HG03342 (cell line): ENCODE data around the gene POLG2.
A peak's percentile ranks its signal among the peaks of the same experiment; 100 is the strongest.
"Not testable (repeated sequence)": the region's sequence is repeated elsewhere in the genome, so short reads cannot be mapped to it uniquely, and the experiment has no call there.

Source experiments
- ATAC-seq: cut with Tn5 transposase; IDR thresholded peaks from one replicate; pipeline ENCODE4 v1.9.1; 2021; ENCODE audit warnings: mild to moderate bottlenecking, moderate library complexity; ENCODE audit not compliant: unreplicated experiment

POLG2 gene

DNA sequence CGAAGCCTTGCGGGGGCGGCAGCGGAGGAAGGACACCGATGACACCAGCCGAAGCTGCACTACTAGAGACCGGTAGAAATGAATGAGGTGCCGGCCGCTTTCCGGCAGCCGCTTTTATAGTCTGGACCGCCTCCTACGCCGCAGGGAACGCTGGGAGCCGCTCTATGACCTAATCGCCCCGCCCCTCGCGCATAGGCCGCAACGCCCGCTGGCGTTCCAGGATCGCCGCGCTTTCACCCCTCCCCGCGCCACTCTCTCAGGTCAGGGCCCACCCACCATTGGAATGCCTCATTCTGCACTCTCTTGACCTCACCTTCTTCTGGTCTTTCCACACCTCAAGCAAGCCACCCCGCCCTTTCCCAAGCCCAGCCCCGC is 9.3 kb upstream of the POLG2 start, which contains the start of gene DDX5:
DDX5 (minus strand) TSS at position 89 of the 375 bp plus-strand sequence. CDS start 170 bp downstream, outside the sequence.
- peak; percentile 52 for ATAC-seq

DNA sequence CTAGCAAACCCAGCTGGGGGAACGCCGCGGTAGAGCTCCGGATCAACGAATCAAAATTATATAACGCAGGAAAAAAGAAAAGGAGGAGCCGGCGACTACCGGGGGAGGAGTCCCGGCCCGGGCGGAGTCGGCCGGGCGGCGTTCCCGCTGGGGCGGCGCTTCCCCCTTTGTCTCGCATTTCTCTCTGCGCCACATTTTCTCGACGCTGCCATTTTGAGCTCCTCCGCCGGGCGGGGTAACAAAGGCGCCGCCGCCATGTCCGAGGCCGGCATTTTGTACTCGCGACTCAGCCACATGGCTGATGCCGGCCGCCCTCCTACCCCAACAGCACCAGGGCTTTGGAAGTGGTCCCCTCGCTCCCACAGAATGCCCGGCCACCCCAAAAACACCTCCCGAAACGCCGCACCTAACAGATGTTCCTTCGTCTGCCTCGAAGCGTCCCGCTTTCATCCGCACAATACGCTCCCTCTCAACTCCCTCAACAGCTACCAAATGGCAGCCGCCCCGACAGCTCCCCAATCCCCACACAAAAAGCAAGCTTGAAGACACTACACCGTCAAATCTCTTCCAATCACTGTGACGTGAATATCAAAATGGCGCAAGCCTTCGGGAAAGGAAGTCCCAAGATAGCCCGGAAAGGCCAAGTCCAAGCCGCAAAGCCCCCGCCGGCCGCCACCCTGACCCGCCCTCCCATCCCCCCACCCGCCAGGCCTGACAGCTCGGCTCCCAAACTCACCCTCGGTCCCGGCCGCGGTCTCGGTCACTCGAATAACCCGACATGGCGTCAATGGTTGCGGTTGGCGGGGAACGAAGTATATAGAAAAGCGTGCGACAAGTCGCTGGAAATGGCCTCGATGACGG is 8.7 kb upstream of the POLG2 start:
- ATAC-seq: no peak

DNA sequence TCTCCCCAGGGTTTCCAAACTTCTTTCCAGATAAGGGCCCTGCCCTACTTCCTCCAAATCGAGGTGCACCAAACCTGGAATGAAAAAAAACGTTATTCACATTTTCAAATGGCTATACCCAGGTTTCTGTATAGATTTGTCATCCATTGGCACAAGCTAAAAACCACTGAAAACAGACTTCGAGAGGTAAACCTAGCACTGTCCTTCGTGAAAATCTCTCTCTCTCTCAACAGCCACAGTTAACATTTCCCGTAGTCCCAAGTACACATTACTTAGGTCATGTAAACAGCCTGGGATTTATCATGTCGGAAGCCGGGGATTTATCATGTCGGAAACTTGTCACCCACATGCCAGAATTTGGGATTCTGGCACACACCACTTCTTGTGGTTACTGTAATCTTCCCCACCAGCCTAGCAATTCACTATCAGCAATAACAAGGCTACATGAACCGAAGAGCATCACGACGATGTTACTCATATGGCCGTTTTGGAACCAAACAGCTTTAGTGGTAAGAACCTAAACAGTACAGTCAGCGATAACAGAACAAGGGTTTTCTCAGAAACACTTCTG is 8.0 kb upstream of the POLG2 start:
- ATAC-seq: no peak

DNA sequence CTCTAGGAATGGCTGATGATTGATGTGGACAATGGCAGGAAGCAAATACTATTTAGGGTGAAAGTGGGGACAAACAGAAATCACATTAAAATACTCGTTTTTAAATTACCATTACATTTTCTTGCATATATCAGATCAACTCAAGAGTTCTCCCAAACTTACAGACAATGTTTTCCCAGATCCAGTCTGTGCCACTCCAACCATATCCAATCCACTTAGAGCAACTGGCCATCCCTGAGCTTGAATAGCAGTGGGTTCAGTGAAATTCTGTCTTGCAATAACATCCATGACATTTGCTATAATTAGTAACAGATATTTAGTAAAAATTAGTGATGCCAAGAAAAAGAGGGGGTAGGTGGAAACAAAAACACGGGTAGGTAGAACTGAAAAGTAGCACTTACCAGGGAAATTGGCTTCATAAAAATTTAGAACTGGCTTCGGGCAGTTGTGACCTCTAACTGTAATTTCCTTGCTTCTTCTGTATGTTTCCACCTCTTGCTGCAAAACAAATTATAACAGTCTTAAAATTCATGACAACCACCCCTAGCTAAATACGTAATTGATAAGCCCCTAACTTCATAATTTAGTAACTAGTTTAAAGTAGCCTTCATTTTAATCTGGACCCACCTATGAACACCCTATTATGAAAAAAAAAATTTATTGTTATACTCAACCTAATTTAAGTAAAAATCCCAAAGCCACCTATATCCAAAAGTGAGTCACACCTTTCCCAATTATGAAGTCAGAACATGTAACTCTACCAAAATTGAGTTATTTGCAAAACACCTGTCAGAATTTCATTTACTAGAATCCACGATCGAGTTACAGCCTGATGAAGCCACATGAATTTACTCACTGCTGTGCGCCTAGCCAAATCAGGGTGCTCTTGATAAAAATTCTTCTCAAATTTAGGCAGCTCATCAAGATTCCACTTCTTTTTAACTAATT is 7.2 kb upstream of the POLG2 start:
- ATAC-seq: no peak

DNA sequence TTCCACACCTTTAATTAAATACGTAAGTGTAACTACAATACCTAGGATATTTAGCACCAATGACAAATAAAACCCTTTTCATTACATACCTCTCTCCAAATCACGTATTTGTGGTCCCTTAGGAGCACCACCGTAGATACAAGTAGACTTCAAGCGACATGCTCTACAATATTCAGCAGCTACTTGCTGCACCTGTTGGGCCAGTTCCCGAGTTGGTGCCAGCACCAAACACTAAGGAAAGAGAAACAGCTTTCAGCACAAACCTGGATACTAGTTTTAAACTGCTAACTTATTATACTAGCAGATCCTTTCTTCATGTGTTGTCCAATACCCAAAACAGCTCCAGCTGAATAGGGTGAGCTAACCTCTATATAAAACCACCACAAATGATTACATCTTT is 6.5 kb upstream of the POLG2 start:
- no peak for ATAC-seq

DNA sequence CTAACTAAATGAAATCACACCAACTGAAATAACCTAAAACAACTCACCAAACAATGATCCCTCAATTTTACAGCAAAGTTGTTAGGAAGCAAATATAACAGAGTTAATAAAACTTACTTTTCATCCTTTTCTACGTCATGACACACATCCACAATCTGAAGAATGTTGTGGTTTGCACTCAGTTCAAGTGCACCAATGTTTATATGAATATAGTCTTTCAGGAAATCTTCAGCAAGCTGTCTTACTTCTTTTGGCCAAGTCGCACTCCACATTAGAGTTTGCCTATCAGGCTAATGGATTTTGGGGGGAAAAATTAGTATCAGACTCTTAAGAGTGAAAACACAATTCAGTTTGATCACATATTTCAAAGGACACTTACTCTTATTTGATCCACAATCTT is 6.0 kb upstream of the POLG2 start:
- ATAC-seq: no peak

DNA sequence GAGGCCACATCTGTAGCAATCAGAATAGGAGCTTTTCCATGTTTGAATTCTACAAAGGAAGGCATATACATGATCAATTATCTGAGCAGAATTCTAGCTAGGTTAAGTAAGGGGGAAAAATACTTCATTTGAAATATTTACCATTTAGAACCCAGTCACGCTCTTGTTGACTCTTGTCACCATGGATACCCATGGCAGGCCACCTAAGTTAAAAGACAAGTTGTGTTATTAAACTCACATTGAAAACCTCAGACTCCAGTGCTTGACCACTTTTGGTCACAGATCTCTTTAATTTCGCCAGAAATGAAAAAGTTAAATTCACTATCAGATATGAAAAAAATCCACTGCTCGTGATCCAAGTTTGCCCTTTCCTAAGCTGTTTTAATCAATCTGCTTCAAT is 5.2 kb upstream of the POLG2 start:
- no peak for ATAC-seq

DNA sequence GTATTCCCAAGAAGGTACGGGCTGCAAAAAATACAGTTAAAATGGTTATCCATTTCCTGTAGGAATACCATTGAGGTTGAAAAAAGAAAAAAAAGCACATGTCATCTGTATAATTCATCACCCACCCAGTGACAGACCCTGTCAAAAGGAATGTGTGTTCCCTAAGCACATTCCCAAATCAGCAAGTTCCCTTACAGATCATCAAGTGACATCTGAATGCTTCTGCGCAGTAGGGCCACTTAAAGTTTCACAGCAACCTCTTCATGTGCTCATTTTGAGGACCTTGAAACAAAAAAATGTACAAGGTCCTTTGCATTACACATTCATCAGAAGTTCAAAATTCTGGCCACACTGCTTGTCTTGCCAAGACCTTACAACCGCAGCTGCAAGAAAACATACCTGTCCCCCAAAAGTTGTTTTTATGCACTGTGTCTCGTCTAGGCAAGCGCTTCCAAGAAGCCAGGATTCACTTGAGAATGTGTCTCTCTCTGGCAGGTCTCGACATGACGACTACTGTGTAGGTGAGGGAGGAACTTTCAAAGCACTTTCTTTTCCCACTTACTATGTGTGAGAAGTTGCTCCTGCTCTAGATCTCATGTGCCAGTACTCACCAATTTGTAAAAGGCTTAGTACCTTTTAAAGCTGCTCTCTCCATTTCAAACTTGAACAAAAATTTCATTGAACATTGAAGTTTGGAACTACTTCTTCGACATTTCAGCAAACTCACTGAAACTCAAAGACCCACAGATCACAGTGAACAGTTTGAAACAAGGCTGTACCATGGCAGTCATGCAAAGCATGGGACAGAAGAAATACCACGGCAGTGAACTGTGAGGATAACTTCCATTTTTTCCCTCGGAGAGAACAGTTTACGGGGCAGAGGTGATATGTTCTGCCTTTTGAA is 4.3 kb upstream of the POLG2 start:
- no peak for ATAC-seq

DNA sequence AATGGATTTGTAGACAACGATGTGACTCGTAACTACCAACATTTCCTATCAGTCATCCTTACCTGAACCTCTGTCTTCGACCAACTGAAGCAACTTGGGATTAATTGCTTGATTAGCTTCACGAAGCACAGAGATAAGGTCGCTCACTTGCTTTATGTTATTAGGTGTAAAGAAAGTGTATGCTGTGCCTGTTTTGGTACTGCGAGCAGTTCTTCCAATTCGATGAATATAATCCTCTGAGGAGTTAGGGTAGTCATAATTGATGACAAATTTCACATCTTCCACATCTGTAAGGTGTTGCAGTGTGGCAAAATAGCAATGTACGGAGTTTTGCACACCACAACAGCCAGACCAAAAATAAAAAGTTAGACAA is 3.6 kb upstream of the POLG2 start:
- no peak for ATAC-seq

DNA sequence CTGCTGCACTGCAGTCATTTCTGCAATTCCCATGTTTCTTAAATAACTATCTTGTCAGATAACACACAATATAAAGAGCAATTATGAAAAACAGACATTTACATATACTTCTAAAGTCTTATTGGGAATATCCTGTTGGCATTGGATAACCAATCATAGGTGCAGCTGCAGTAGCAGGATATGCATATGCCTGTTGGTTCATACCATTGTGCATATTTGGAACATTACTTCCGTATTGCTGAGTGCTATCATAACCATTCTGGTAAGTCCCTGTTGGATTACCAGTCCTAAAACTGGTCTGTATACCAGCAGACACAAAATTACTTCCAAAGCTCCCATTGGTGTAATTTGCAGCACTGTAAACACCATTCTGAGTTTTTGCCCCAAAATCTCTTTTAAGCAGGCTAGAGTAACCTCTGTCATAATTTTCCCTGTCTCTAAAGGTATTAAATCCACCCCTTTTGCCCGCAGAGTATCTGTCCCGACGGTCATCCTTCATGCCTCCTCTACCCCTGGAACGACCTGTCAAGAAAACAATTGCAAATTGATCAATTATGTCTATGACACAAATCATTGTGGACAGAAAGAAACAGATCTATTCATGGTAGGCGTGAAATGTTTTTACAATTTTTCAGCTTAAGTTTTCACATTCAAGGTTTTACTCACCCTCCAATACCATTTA is 3.1 kb upstream of the POLG2 start:
- ATAC-seq: no peak

DNA sequence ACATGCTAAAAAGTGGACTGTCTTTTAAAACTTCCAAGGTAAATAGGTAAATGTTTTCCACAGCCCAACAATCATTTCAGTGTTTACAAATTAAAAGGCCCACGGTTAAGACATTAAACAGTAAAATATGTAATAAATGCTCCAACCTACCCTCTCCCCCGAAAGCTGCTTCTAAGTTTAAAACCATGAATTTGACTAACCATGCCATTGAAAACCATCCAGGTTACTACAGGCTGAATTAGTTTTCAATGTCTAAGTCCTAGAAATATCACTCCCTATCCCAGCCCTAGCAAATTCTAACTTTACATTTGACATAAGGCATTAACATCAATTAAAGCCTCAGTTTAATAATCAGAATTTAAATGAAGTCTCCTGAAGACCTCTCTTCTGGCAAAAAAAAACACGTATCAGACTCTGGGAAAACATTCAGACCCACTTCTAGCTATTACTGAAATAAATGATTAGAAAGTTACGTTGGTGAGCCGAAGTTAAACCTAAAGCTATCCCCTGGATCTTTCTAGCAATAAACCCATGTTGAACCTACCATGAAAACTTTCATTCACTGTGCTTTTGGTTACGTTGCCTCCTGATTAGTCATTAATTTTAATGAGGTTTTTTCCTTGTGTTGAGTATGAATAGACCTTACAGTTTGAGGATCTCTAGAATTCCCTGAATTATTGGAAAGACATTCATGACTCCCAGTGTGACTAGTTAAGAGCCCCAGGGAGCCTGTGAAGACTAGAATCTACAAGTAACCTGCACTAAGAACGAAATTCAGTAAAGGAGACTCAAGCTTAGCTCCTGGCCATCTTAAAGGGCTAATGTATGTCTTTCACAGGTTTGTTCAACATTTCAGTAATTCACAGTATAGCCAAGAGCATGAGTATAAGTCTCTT is 1.7 kb upstream of the POLG2 start:
- no peak for ATAC-seq

DNA sequence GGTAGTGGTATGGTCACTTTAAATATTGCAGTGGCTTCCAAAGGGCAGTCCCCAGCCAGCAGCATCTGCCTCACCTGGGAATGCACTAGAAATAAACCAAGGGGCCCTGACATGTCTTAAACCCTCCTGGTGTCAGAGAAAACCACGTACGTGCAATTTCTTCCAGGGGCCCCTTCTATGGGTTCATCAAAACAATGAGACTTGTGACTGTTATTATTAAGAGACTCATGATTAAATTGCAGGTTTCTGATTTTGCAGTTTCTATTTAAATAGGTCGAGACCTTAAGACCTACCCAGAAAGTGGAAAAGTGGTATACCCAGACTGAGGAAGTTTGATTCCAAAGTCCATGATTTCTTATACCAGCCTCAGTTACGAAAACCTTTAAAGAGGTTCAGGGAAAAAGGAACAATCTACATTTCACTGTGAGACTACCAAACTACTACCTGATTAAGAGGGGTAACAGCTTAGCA is 746 bp upstream of the POLG2 start:
- ATAC-seq: peak; percentile 4

DNA sequence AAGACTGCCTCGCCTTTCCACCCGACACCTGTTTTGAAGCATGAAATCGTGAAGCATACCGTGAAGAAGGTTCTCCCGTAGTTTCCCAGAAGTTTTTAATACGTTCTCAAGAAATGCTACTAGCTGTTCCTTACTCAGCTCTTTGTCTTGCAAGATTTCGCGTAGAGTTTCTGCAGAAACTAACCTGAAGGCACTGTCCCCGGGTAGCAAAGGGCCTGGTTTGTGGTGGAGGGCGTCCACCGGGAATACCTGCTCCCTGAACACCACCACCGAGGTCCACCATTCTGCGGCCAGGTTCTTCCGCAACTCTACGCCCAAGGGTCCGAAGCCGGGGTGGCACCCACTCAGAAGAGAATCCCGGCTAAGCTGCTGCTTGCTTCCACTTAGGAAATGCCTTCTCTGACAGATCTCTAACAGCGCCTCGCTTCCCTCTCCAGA is 487 bp downstream of the POLG2 start:
- peak; percentile 1 for ATAC-seq

DNA sequence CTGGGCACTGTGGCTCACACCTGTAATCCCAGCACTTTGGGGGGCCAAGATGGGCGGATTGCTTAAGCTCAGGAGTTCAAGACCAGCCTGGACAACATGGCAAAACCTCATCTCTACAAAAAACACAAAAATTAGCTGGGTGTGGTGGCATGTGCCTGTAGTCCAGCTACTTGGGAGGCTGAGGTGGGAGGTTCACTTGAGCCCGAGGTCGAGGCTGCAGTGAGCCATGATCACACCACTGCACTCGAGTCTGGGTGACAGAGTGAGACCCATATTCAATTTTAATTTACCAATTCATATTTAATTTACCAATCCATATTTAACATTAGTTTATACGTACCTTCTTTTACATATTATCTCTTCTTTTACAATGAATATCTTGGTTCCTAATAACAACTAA is 1.6 kb downstream of the POLG2 start:
- ATAC-seq: not testable (repeated sequence)

DNA sequence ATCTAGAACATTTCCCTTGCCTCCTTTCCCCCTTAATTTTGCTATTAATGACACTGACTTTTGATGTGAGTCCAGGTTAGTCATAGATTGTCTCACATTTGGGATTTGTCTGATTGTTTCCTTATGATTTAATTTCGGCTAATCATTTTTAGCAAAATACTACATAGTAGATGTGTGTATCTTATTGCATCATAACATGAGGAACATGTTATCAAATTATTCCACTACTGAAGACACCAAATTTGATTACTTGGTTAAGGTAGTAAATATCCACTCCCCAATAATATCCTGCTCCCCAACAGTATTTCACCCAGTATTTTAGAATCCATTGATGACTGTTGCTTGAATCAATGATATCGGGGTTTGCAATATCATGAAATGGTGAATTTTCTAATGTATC is 2.7 kb downstream of the POLG2 start:
- ATAC-seq: no peak

DNA sequence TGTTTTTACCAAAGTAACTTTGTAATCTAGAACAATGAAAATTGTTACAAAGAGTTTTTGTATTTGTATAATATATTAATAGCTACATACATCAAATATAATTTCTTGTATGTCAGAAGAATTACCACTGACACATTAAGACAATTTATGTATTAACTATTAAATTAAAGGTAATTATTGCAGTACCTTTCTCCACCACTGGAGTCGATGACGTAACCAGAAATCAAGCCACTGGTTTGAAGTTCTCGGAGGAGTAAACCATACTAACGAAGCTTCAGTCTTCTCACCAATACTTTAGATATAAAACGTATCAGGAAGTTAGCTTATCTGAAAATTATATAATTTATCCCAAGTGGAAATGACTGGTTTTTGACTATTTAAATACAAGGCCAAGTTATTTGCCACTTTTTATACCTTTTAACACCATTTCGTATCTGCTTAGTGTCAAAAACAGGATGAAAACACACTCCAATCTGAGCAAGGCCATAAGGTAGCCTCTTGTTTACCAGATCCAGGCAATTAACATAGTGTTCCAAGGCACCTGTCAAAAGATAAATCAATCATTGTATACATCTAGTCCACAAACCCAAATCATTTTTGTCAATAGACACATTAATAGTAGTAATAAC is 4.3 kb downstream of the POLG2 start:
- no peak for ATAC-seq

DNA sequence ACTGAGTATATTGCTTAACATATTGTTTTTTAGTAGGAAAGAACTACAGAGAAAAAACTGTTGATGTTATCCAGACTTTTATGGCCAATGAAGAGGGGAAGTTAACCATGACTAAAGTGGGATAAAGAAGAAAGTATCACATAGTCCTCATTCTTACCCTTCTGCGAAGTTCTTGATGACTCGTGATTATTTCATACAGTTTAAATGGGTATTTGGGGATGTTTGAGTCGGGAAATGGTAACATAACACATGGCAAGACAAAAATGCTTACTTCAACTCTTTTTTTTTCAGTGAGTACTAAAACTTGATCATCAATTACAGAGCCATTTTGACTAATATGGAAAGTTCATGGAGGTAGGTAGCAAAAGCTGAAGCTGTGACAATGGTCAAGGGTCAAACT is 4.9 kb downstream of the POLG2 start:
- ATAC-seq: no peak
